ENCODE results near the gene A2M.

The A2M gene

GRCh38 chr12:9079883-9080675 is 35.6 kb downstream of the A2M start:
- TF ChIP-seq GATA1 (IDR thresholded peaks at IDR 0.05; ENCODE audit: low read depth, low read length) (no peak), POLR2A (IDR thresholded peaks at IDR 0.05; ENCODE audit: low read length) (no peak)

GRCh38 chr12:9079082-9079481 is 36.6 kb downstream of the A2M start:
- TF ChIP-seq GATA1 (IDR thresholded peaks at IDR 0.05; ENCODE audit: low read depth, low read length) (no peak), POLR2A (IDR thresholded peaks at IDR 0.05; ENCODE audit: low read length) (no peak)
- no peak for DNase-seq

More at GRCh38 chr12:9079883-9080675, 35.6 kb downstream of the A2M start:
- DNase-seq, result no peak

GRCh38 chr12:9077152-9078031 is 38.3 kb downstream of the A2M start:
- TF ChIP-seq POLR2A (IDR thresholded peaks at IDR 0.05; ENCODE audit: low read length) (no peak), GATA1 (IDR thresholded peaks at IDR 0.05; ENCODE audit: low read depth, low read length) (no peak)

GRCh38 chr12:9076733-9077132 is 39.0 kb downstream of the A2M start:
- TF ChIP-seq POLR2A (IDR thresholded peaks at IDR 0.05; ENCODE audit: low read length) (no peak), GATA1 (IDR thresholded peaks at IDR 0.05; ENCODE audit: low read depth, low read length) (no peak)
- DNase-seq, result no peak

More at GRCh38 chr12:9077152-9078031, 38.3 kb downstream of the A2M start:
- no peak for DNase-seq

DNA sequence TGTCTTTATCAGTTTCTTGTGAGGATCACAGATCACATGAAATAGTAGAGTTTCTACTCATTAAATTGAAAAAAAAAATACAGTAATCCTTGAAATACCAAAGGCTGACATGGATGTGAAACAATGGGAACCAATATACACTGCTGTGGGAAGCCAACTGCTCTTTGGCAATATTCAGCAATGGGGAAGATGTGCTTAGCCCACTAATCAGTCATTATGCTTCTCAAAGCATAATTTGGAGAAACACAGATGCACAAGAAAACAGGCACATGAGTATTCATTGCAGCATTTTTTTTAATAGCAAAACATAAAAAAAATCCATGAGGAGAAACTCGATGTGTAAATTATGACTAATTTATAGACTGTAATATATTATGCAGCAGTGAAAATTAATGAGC is 40.6 kb downstream of the A2M start:
- no peak for DNase-seq
- TF ChIP-seq GATA1 (IDR thresholded peaks at IDR 0.05; ENCODE audit: low read depth, low read length), result no peak
- TF ChIP-seq POLR2A (IDR thresholded peaks at IDR 0.05; ENCODE audit: low read length), result no peak

DNA sequence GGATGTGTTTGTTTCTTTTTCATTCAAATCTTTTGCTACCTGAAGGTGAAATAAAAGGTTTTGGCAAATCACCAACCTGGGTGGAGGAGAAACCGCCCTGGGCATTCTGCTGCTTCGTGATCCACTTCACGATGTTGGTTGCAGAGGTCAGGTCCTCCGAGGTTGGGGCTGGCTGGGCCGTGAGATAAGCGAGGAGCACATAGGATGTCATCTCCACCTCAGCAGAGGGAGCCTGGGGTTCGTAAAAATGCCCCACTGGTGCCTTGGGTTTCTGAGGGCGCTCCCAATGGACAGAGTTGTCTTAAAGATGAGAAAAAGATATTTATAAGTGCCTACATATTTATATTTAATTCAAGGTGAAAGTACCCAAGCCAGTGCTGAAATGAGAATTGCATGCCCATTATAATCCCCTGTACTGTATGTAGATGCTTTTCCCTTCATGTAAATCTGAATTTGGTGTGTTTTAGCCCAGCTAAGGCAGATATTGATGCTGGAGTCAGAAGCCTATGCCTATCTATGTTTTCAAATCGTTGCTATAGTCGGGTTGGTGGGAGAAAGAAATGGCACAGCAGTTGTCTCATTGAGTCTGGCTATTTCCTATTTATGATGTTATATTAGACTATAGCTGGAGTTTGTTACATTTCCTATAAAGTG is 41.1 kb downstream of the A2M start:
- TF ChIP-seq GATA1 (IDR thresholded peaks at IDR 0.05; ENCODE audit: low read depth, low read length), result no peak
- TF ChIP-seq POLR2A (IDR thresholded peaks at IDR 0.05; ENCODE audit: low read length), result no peak
- DNase-seq, result no peak

- DNase-seq, result no peak
- TF ChIP-seq GATA1 (IDR thresholded peaks at IDR 0.05; ENCODE audit: low read depth, low read length), result no peak
- no peak for TF ChIP-seq POLR2A (IDR thresholded peaks at IDR 0.05; ENCODE audit: low read length)
These were observed 42.6 kb downstream of the A2M start for GRCh38 chr12:9073076-9073475.

GRCh38 chr12:9072481-9073038 is 43.2 kb downstream of the A2M start:
- no peak for TF ChIP-seq POLR2A (IDR thresholded peaks at IDR 0.05; ENCODE audit: low read length)
- TF ChIP-seq GATA1 (IDR thresholded peaks at IDR 0.05; ENCODE audit: low read depth, low read length), result no peak
- no peak for DNase-seq

DNA sequence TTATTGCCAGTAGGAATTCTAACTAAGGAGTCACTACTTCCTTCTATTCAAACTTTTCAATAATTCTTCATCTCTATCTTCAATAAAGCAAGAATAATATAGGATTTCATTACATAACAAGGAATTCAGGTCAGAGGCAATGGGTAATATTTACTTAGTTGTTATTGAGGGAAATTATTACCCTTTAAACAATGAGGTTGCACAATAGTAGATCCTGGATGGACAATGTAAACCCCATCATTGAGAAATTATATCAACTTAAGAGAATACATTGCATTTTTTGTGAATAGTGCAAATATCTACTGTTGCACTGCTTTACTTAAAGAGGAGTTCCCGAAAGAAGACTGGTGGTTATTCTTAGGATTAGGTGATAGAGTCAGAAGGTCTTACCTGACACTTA is 43.8 kb downstream of the A2M start:
- no peak for DNase-seq

GRCh38 chr12:9071518-9071917 is 44.2 kb downstream of the A2M start:
- DNase-seq, result no peak
- TF ChIP-seq GATA1 (IDR thresholded peaks at IDR 0.05; ENCODE audit: low read depth, low read length) (no peak), POLR2A (IDR thresholded peaks at IDR 0.05; ENCODE audit: low read length) (no peak)

More for the DNA sequence above, 43.8 kb downstream of the A2M start:
- TF ChIP-seq GATA1 (IDR thresholded peaks at IDR 0.05; ENCODE audit: low read depth, low read length) (no peak), POLR2A (IDR thresholded peaks at IDR 0.05; ENCODE audit: low read length) (no peak)

GRCh38 chr12:9070351-9070750 is 45.4 kb downstream of the A2M start:
- DNase-seq, result no peak
- TF ChIP-seq POLR2A (IDR thresholded peaks at IDR 0.05; ENCODE audit: low read length), result no peak
- TF ChIP-seq GATA1 (IDR thresholded peaks at IDR 0.05; ENCODE audit: low read depth, low read length), result no peak

GRCh38 chr12:9068600-9068999 is 47.1 kb downstream of the A2M start:
- DNase-seq, result no peak
- no peak for TF ChIP-seq POLR2A (IDR thresholded peaks at IDR 0.05; ENCODE audit: low read length)
- no peak for TF ChIP-seq GATA1 (IDR thresholded peaks at IDR 0.05; ENCODE audit: low read depth, low read length)

DNA sequence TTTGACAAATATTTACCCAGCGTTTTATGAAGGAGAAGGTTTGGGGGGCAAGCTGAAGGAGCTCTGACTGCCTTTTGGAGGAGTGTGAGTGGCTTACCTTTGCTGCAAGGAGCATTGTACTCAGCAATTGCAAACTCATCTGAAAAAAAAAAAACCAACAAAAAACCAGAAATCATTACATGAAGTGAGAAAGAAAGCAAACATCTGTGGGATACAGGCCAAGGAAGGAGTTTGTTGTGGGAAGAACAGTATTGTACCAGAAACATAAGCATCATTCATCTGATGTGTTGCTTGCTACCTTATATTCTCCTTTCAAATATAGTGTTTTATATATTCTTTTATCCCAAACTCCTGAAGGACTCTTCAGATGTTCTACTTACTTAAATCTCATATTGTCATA is 47.6 kb downstream of the A2M start:
- no peak for TF ChIP-seq POLR2A (IDR thresholded peaks at IDR 0.05; ENCODE audit: low read length)
- TF ChIP-seq GATA1 (IDR thresholded peaks at IDR 0.05; ENCODE audit: low read depth, low read length), result no peak
- no peak for DNase-seq
